ENCODE data around the gene HECTD4.
"Not testable (repeated sequence)": the region's sequence is repeated elsewhere in the genome, so short reads cannot be mapped to it uniquely, and the experiment has no call there.

Gene HECTD4

GRCh38 chr12:112401903-112402498, 19.8 kb upstream of the HECTD4 start:
- no peak for TF ChIP-seq CTCF (IDR thresholded peaks at IDR 0.05; ENCODE audit: borderline replicate concordance, insufficient read depth, low read depth, low read length)
- no peak overlapping the region for H3K4me3 ChIP-seq (ENCODE audit: low read depth, low read length)

GRCh38 chr12:112401054-112401453, 18.8 kb upstream of the HECTD4 start:
- no peak overlapping the region for H3K4me3 ChIP-seq (ENCODE audit: low read depth, low read length)
- TF ChIP-seq CTCF (IDR thresholded peaks at IDR 0.05; ENCODE audit: borderline replicate concordance, insufficient read depth, low read depth, low read length), result no peak

- TF ChIP-seq CTCF (IDR thresholded peaks at IDR 0.05; ENCODE audit: borderline replicate concordance, insufficient read depth, low read depth, low read length), result no peak
- H3K4me3 ChIP-seq (ENCODE audit: low read depth, low read length), result no peak overlapping the region
Measured at GRCh38 chr12:112393328-112393727, 11.1 kb upstream of the HECTD4 start.

- not testable (repeated sequence) for H3K4me3 ChIP-seq (ENCODE audit: low read depth, low read length)
Measured at GRCh38 chr12:112389922-112390654, 7.9 kb upstream of the HECTD4 start.

GRCh38 chr12:112389228-112389627, 7.0 kb upstream of the HECTD4 start:
- TF ChIP-seq CTCF (IDR thresholded peaks at IDR 0.05; ENCODE audit: borderline replicate concordance, insufficient read depth, low read depth, low read length), result no peak
- H3K4me3 ChIP-seq (ENCODE audit: low read depth, low read length), result no peak overlapping the region

- no peak for TF ChIP-seq CTCF (IDR thresholded peaks at IDR 0.05; ENCODE audit: borderline replicate concordance, insufficient read depth, low read depth, low read length)
- H3K4me3 ChIP-seq (ENCODE audit: low read depth, low read length), result no peak overlapping the region
Measured at GRCh38 chr12:112386726-112387125, 4.5 kb upstream of the HECTD4 start.

GRCh38 chr12:112382866-112383265, 635 bp upstream of the HECTD4 start:
- peak overlapping the region; percentile 90 for H3K4me3 ChIP-seq (ENCODE audit: low read depth, low read length)
- TF ChIP-seq CTCF (IDR thresholded peaks at IDR 0.05; ENCODE audit: borderline replicate concordance, insufficient read depth, low read depth, low read length), result no peak
